ENCODE data around the gene UGT2A2. TPM values are rescaled to one million over a fixed set of nuclear protein-coding genes. Genes with fewer than 3 reads are reported as not detected.
"Not testable (repeated sequence)": the region's sequence is repeated elsewhere in the genome, so short reads cannot be mapped to it uniquely, and the experiment has no call there.

UGT2A2 gene
- total RNA-seq: not detected

DNA sequence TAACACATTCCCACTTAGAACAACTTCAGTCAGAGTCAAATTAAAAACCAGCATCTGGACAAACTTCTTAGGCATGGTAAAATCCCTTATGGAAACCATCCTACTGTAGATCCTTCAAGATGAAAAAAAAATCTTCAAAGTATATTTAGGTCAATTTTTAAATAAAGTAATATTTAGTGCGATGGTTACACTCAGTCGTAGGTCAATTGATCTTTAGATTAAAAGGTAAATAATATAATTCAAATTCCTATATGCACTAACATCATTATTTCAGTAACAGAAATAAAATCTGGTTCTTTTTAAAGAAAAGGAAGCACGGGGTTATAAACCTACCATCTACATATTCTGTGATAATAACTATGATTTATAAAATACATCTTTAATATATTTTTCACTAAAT is at the start of gene UGT2A2:
Gene UGT2A2 (minus strand): TSS at position 101 of the 400 bp plus-strand sequence. CDS start 2 bp downstream, at position 99.
- Histone ChIP-seq H3K9ac (ENCODE audit: low read depth in 1 of 3, low read length in 3 of 3) (no peak within 1 kb of the TSS), H3K27ac (ENCODE audit: low read depth, low read length) (no peak within 1 kb of the TSS), H3K9me3 (ENCODE audit: control insufficient read depth in 3 of 3, low read length in 3 of 3) (no peaks in the 10 kb centered on the region), H3K4me3 (ENCODE audit: low read length in 3 of 3) (no peak within 1 kb of the TSS), H3K27me3 (ENCODE audit: control insufficient read depth in 3 of 3, insufficient read depth in 3 of 3, low read length in 3 of 3) (no peaks in the 10 kb centered on the region), H3K4me1 (ENCODE audit: control insufficient read depth in 3 of 3, insufficient read depth in 3 of 3, low read length in 3 of 3) (no peaks in the 10 kb centered on the region), H3K36me3 (ENCODE audit: control insufficient read depth in 3 of 3, insufficient read depth in 3 of 3, low read length in 3 of 3) (no peaks in the 10 kb centered on the region)

DNA sequence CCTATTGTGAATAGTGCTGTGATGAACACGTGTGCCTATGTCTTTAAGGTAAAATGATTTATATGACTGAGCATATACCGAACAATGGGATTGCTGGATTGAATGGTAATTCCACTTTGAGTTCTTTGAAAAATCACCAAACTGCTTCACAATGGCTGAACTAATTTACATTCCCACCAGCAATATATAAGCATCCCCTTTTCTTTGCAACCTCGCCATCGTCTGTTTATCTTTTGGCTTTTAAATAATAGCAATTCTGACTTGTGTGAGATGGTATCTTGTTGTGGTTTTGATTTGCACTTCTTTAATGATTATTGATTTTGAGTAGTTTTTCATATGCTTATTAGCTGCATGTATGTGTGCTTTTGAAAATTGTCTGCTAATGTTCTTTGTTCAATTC is 45.4 kb upstream of the UGT2A2 start:
- H3K9me3 ChIP-seq (ENCODE audit: control insufficient read depth in 3 of 3, low read length in 3 of 3): no peaks in the 10 kb centered on the region
- no peak overlapping the region for H3K9ac ChIP-seq (ENCODE audit: low read depth in 1 of 3, low read length in 3 of 3)
- no peaks in the 10 kb centered on the region for H3K4me1 ChIP-seq (ENCODE audit: control insufficient read depth in 3 of 3, insufficient read depth in 3 of 3, low read length in 3 of 3)
- H3K27ac ChIP-seq (ENCODE audit: low read depth, low read length): no peak overlapping the region
- no peaks in the 10 kb centered on the region for H3K27me3 ChIP-seq (ENCODE audit: control insufficient read depth in 3 of 3, insufficient read depth in 3 of 3, low read length in 3 of 3)
- H3K4me3 ChIP-seq (ENCODE audit: low read length in 3 of 3): no peak overlapping the region
- no peaks in the 10 kb centered on the region for H3K36me3 ChIP-seq (ENCODE audit: control insufficient read depth in 3 of 3, insufficient read depth in 3 of 3, low read length in 3 of 3)

DNA sequence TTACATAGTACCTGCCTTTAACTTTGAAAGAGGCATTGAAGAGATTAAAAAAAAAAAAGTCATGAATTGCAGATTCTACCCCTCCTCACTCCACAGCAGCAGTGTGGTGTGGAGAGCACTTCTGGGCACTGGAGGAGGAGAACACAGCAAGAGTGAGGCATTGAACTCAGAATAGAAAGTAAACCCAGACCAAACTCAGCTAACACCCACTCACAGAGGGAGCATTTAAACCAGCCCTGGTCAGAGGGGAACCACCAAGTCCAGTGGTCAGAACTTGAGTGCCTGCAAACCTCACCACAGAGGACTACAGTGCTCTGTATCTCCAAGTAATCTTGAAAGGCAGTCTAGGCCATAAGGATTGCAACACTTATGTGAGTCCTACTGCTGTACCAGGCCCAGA is 29.2 kb upstream of the UGT2A2 start:
- Histone ChIP-seq H3K4me1 (ENCODE audit: control insufficient read depth in 3 of 3, insufficient read depth in 3 of 3, low read length in 3 of 3) (no peaks in the 10 kb centered on the region), H3K4me3 (ENCODE audit: low read length in 3 of 3) (no peak overlapping the region), H3K9ac (ENCODE audit: low read depth in 1 of 3, low read length in 3 of 3) (no peak overlapping the region), H3K27me3 (ENCODE audit: control insufficient read depth in 3 of 3, insufficient read depth in 3 of 3, low read length in 3 of 3) (no peaks in the 10 kb centered on the region), H3K36me3 (ENCODE audit: control insufficient read depth in 3 of 3, insufficient read depth in 3 of 3, low read length in 3 of 3) (no peaks in the 10 kb centered on the region), H3K9me3 (ENCODE audit: control insufficient read depth in 3 of 3, low read length in 3 of 3) (no peaks in the 10 kb centered on the region), H3K27ac (ENCODE audit: low read depth, low read length) (no peak overlapping the region)

DNA sequence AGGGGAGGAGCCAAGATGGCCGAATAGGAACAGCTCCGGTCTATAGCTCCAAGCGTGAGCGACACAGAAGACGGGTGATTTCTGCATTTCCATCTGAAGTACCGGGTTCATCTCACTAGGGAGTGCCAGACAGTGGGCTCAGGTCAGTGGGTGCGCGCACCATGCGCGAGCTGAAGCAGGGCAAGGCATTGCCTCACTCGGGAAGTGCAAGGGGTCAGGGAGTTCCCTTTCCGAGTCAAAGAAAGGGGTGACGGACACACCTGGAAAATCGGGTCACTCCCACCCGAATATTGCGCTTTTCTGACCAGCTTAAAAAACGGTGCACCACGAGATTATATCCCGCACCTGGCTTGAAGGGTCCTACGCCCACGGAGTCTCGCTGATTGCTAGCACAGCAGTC is 24.6 kb upstream of the UGT2A2 start:
- not testable (repeated sequence) for H3K4me1 ChIP-seq (ENCODE audit: control insufficient read depth in 3 of 3, insufficient read depth in 3 of 3, low read length in 3 of 3); H3K9me3 ChIP-seq (ENCODE audit: control insufficient read depth in 3 of 3, low read length in 3 of 3); H3K27ac ChIP-seq (ENCODE audit: low read depth, low read length); H3K4me3 ChIP-seq (ENCODE audit: low read length in 3 of 3); H3K27me3 ChIP-seq (ENCODE audit: control insufficient read depth in 3 of 3, insufficient read depth in 3 of 3, low read length in 3 of 3); H3K9ac ChIP-seq (ENCODE audit: low read depth in 1 of 3, low read length in 3 of 3); H3K36me3 ChIP-seq (ENCODE audit: control insufficient read depth in 3 of 3, insufficient read depth in 3 of 3, low read length in 3 of 3)

DNA sequence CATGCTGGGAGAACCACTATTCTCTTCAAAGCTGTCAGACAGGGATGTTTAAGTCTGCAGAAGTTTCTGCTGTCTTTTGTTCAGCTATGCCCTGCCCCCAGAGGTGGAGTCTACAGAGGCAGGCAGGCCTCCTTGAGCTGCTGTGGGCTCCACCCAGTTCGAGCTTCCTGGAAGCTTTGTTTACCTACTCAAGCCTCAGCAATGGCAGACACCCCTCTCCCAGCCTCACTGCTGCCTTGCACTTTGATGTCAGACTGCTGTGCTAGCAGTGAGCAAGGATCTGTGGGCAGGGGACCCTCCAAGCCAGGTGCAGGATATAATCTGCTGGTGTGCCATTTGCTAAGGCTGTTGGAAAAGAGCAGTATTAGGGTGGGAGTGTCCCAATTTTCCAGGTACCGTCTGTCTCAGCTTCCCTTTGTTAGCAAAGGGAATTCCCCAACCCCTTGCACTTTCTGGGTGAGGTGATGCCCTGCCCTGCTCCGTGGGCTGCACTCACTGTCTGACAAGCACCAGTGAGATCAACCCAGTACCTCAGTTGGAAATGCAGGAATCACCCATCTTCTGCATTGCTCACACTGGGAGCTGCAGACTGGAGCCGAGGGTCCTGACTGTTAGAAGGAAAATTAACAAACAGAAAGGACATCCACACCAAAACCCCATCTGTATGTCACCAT is 21.8 kb upstream of the UGT2A2 start:
- H3K4me1 ChIP-seq (ENCODE audit: control insufficient read depth in 3 of 3, insufficient read depth in 3 of 3, low read length in 3 of 3); H3K9ac ChIP-seq (ENCODE audit: low read depth in 1 of 3, low read length in 3 of 3); H3K36me3 ChIP-seq (ENCODE audit: control insufficient read depth in 3 of 3, insufficient read depth in 3 of 3, low read length in 3 of 3); H3K9me3 ChIP-seq (ENCODE audit: control insufficient read depth in 3 of 3, low read length in 3 of 3); H3K27ac ChIP-seq (ENCODE audit: low read depth, low read length); H3K27me3 ChIP-seq (ENCODE audit: control insufficient read depth in 3 of 3, insufficient read depth in 3 of 3, low read length in 3 of 3); H3K4me3 ChIP-seq (ENCODE audit: low read length in 3 of 3): not testable (repeated sequence)

DNA sequence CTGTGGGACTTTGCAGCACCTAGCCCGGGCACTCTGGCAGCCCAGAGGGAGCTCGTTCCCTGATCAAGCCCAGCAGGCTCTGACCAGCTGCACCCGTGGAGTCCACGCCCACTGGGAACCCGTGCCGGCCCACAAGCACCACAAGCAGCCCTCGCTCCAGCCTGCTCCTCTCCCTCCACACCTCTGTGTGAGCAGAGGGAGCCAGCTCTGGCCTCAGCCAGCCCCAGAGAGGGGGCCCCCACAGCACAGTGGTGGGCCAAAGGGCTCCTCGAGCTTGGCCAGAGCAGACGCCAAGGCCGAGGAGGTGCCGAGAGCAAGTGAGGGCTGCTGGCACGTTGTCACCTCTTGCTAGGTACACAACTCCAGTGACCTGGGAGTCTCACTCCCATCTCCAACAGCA is 18.7 kb upstream of the UGT2A2 start:
- Histone ChIP-seq H3K4me1 (ENCODE audit: control insufficient read depth in 3 of 3, insufficient read depth in 3 of 3, low read length in 3 of 3) (no peaks in the 10 kb centered on the region), H3K9ac (ENCODE audit: low read depth in 1 of 3, low read length in 3 of 3) (no peak overlapping the region), H3K9me3 (ENCODE audit: control insufficient read depth in 3 of 3, low read length in 3 of 3) (no peaks in the 10 kb centered on the region), H3K36me3 (ENCODE audit: control insufficient read depth in 3 of 3, insufficient read depth in 3 of 3, low read length in 3 of 3) (no peaks in the 10 kb centered on the region), H3K27ac (ENCODE audit: low read depth, low read length) (no peak overlapping the region), H3K4me3 (ENCODE audit: low read length in 3 of 3) (no peak overlapping the region), H3K27me3 (ENCODE audit: control insufficient read depth in 3 of 3, insufficient read depth in 3 of 3, low read length in 3 of 3) (no peaks in the 10 kb centered on the region)

DNA sequence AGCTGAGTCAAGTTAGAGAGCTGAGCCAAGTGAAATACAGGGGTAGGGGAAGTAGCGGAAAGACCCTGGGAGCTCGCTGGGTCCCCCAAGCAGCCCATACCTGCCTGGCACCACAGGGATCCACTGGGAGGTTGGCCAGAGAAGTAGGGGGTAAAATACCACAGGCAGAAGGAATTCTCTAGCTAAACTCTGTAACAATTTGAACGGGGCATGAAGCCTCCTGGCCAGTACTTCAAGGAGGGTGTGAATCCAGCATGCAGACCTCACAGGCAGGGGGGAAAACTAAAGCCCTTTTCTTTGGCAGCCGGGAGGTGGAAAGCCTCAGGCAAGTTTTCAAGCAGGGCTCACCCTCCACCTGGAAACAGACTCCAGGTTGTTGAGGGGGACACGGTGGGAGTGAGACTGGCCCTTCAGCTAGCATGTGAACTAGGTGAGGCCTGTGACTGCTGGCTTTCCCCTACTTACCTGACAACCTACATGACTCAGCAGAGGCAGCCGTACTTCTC is 17.3 kb upstream of the UGT2A2 start:
- Histone ChIP-seq H3K9ac (ENCODE audit: low read depth in 1 of 3, low read length in 3 of 3) (no peak overlapping the region), H3K27me3 (ENCODE audit: control insufficient read depth in 3 of 3, insufficient read depth in 3 of 3, low read length in 3 of 3) (no peaks in the 10 kb centered on the region), H3K4me1 (ENCODE audit: control insufficient read depth in 3 of 3, insufficient read depth in 3 of 3, low read length in 3 of 3) (no peaks in the 10 kb centered on the region), H3K27ac (ENCODE audit: low read depth, low read length) (no peak overlapping the region), H3K36me3 (ENCODE audit: control insufficient read depth in 3 of 3, insufficient read depth in 3 of 3, low read length in 3 of 3) (no peaks in the 10 kb centered on the region), H3K9me3 (ENCODE audit: control insufficient read depth in 3 of 3, low read length in 3 of 3) (no peaks in the 10 kb centered on the region), H3K4me3 (ENCODE audit: low read length in 3 of 3) (no peak overlapping the region)

DNA sequence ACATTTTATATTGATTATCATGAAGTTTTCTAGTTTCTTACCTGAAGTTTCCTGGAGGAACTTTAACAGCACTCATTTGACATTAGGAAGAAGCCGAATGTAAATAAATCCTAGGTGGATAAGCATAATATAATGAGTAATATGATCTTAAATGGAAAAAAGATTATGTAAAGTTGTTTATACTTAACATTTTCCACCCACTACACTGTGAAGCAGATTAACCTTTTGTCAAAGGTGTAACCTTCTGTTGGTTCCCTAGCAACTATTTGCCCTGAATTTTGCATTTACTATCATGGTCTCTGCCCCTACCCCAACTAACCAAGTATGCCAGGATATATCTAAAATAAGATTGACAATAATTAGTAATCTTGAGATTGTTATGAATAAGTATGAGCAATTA is 13.7 kb upstream of the UGT2A2 start, which contains the start of gene UGT2A1:
Gene UGT2A1 (minus strand): TSS at position 101 of the 400 bp plus-strand sequence. CDS start 5,603 bp downstream, outside the sequence.
- H3K36me3 ChIP-seq (ENCODE audit: control insufficient read depth in 3 of 3, insufficient read depth in 3 of 3, low read length in 3 of 3): no peaks in the 10 kb centered on the region

DNA sequence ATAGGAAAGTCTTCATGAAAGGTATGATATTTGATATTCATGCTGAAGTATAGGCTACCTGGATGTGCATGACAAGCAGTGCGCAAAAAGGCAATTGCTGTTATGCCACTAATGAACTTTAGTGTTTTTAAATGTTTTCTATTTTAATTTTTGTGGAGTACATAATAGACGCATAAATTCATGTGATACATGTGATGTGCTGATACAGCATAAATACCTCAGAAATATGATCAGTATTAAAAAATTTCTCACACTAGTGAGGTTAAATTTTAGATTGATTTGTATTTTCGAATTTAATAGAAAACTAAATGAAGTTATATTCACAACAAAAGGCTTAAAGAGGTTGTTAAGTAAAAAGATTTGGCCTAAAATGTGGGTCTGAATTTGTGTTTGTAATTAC is 11.4 kb upstream of the UGT2A2 start:
- Histone ChIP-seq H3K27me3 (ENCODE audit: control insufficient read depth in 3 of 3, insufficient read depth in 3 of 3, low read length in 3 of 3) (no peaks in the 10 kb centered on the region), H3K36me3 (ENCODE audit: control insufficient read depth in 3 of 3, insufficient read depth in 3 of 3, low read length in 3 of 3) (no peaks in the 10 kb centered on the region), H3K27ac (ENCODE audit: low read depth, low read length) (no peak overlapping the region), H3K4me3 (ENCODE audit: low read length in 3 of 3) (no peak overlapping the region), H3K9ac (ENCODE audit: low read depth in 1 of 3, low read length in 3 of 3) (no peak overlapping the region), H3K9me3 (ENCODE audit: control insufficient read depth in 3 of 3, low read length in 3 of 3) (no peaks in the 10 kb centered on the region), H3K4me1 (ENCODE audit: control insufficient read depth in 3 of 3, insufficient read depth in 3 of 3, low read length in 3 of 3) (no peaks in the 10 kb centered on the region)

More for the DNA sequence above, 13.7 kb upstream of the UGT2A2 start, which contains the start of gene UGT2A1:
- Histone ChIP-seq H3K4me3 (ENCODE audit: low read length in 3 of 3) (no peak within 1 kb of the TSS), H3K4me1 (ENCODE audit: control insufficient read depth in 3 of 3, insufficient read depth in 3 of 3, low read length in 3 of 3) (no peaks in the 10 kb centered on the region), H3K27me3 (ENCODE audit: control insufficient read depth in 3 of 3, insufficient read depth in 3 of 3, low read length in 3 of 3) (no peaks in the 10 kb centered on the region), H3K9ac (ENCODE audit: low read depth in 1 of 3, low read length in 3 of 3) (no peak within 1 kb of the TSS), H3K9me3 (ENCODE audit: control insufficient read depth in 3 of 3, low read length in 3 of 3) (no peaks in the 10 kb centered on the region), H3K27ac (ENCODE audit: low read depth, low read length) (no peak within 1 kb of the TSS)

DNA sequence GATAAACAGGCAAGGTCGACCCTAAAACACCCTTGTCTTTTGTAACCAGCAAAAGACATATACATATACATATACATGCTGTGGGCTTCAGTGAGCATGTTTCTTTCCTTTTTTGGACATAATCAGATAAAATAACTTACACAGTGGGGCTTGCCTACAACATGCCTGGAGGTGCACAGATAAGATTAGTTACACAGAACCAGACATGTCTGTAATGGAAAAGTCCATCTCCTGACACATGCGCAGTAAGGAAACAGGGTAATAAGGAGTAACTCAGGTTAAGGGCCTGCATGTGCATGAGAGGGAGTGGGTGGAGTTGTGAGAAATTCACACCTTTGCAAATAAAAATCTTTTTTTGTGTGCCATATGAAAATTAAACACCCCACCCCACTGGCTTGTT is 10.2 kb upstream of the UGT2A2 start:
- H3K9ac ChIP-seq (ENCODE audit: low read depth in 1 of 3, low read length in 3 of 3): no peak overlapping the region
- no peak overlapping the region for H3K27ac ChIP-seq (ENCODE audit: low read depth, low read length)
- no peaks in the 10 kb centered on the region for H3K36me3 ChIP-seq (ENCODE audit: control insufficient read depth in 3 of 3, insufficient read depth in 3 of 3, low read length in 3 of 3)
- no peaks in the 10 kb centered on the region for H3K27me3 ChIP-seq (ENCODE audit: control insufficient read depth in 3 of 3, insufficient read depth in 3 of 3, low read length in 3 of 3)
- no peak overlapping the region for H3K4me3 ChIP-seq (ENCODE audit: low read length in 3 of 3)
- no peaks in the 10 kb centered on the region for H3K9me3 ChIP-seq (ENCODE audit: control insufficient read depth in 3 of 3, low read length in 3 of 3)
- no peaks in the 10 kb centered on the region for H3K4me1 ChIP-seq (ENCODE audit: control insufficient read depth in 3 of 3, insufficient read depth in 3 of 3, low read length in 3 of 3)
